ENCODE data around the gene LELP1.

- TF ChIP-seq CTCF (conservative IDR thresholded peaks at IDR 0.05; ENCODE audit: low read depth, low read length) (no peak), EZH2 (IDR thresholded peaks at IDR 0.05; ENCODE audit: borderline replicate concordance, low read depth, low read length, poor library complexity, severe bottlenecking) (no peak)
These were observed 25.3 kb downstream of the LELP1 start for GRCh38 chr1:153228491-153228890.
